ENCODE data around the gene BIVM.

Gene BIVM

GRCh38 chr13:102881819-102882686, 83.1 kb downstream of the BIVM start:
- H3K9me3 ChIP-seq (ENCODE audit: control insufficient read depth, low read length), result no peaks in the 10 kb centered on the region
- peaks cover 4% of the 10 kb centered on the region for H3K4me1 ChIP-seq (ENCODE audit: control insufficient read depth, insufficient read depth, low read length, poor library complexity, severe bottlenecking)
- H3K27ac ChIP-seq (ENCODE audit: low read depth, low read length, severe bottlenecking), result no peak overlapping the region
- no peaks in the 10 kb centered on the region for H3K36me3 ChIP-seq (ENCODE audit: control insufficient read depth, insufficient read depth, low read length)
- no peak overlapping the region for H3K4me3 ChIP-seq (ENCODE audit: extremely low read depth, insufficient read depth, low read length, poor library complexity, severe bottlenecking)
- WGBS, 2 experiments (ENCODE audit: insufficient coverage in 2 of 2), result no CpG with 5 or more reads among the region's 4 CpGs
